Measurements from ENCODE around the gene GRIK3.

- TF ChIP-seq CTCF (IDR thresholded peaks at IDR 0.05): no peak
- TF ChIP-seq POLR2A (IDR thresholded peaks at IDR 0.05): no peak
Observed at GRCh38 chr1:36961062-36961615, 73.2 kb downstream of the GRIK3 start.

Measured in right lobe of liver (tissue), 4 donors.